ENCODE results near the gene CYP4F22.

DNA sequence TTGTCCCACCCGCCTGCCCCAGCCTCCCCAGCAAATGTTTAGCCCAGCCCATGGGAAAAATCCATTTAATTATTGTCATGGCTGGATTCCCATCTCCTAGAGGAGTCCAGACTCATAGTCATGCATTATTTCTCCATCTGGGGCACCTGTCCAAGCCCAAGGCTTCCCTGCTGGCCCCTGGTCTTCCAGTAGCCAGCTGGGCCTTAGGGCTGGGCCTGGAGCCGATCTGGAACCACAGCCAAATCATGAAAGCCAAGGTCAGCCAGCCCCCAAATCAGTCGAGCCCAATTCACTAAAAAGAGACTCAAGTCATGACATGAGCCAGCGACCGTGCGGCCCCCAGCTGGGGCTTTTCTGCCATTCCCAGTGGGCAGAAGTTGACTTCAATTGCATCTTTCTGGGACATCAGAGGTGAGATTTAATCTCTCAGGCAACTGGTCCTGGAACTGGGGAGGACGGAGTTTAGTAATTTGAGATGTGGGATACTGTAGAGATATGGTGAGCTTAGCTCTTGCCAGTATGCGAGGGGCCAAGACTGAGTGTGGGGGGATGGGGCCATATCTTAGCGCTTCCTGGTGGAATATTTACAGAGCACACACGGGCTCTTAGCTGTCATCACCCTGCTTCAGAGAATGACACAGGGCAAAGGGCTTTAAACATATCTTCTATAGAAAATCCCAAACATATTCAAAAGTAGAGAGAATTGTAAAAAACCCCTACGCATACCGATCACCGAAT is 19.7 kb upstream of the CYP4F22 start:
- TF ChIP-seq, protein P1, sequence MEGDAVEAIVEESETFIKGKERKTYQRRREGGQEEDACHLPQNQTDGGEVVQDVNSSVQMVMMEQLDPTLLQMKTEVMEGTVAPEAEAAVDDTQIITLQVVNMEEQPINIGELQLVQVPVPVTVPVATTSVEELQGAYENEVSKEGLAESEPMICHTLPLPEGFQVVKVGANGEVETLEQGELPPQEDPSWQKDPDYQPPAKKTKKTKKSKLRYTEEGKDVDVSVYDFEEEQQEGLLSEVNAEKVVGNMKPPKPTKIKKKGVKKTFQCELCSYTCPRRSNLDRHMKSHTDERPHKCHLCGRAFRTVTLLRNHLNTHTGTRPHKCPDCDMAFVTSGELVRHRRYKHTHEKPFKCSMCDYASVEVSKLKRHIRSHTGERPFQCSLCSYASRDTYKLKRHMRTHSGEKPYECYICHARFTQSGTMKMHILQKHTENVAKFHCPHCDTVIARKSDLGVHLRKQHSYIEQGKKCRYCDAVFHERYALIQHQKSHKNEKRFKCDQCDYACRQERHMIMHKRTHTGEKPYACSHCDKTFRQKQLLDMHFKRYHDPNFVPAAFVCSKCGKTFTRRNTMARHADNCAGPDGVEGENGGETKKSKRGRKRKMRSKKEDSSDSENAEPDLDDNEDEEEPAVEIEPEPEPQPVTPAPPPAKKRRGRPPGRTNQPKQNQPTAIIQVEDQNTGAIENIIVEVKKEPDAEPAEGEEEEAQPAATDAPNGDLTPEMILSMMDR (IDR thresholded peaks at IDR 0.05), result no peak
- no peak for TF ChIP-seq POLR2A (IDR thresholded peaks at IDR 0.05)
